ENCODE data around the gene EAPP.

DNA sequence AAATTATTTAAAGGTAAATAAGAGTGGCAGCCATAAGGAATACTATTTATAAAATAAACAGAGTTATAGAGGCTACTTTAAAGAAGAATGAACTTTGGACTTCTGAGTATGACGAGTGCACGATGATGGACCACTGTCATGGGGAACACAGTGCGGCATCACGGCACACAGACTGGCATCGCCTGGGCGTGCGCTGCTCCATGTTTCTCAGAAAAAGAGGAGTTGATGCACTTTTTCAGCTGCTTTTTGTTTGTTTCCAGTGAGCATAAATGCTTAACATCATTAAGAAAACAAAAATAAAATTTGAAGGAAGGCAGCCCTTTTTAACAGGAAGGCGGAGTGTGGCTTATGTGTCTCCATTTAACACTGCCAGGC is 23.3 kb upstream of the EAPP start:
- TF ChIP-seq, protein P1, sequence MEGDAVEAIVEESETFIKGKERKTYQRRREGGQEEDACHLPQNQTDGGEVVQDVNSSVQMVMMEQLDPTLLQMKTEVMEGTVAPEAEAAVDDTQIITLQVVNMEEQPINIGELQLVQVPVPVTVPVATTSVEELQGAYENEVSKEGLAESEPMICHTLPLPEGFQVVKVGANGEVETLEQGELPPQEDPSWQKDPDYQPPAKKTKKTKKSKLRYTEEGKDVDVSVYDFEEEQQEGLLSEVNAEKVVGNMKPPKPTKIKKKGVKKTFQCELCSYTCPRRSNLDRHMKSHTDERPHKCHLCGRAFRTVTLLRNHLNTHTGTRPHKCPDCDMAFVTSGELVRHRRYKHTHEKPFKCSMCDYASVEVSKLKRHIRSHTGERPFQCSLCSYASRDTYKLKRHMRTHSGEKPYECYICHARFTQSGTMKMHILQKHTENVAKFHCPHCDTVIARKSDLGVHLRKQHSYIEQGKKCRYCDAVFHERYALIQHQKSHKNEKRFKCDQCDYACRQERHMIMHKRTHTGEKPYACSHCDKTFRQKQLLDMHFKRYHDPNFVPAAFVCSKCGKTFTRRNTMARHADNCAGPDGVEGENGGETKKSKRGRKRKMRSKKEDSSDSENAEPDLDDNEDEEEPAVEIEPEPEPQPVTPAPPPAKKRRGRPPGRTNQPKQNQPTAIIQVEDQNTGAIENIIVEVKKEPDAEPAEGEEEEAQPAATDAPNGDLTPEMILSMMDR (conservative IDR thresholded peaks at IDR 0.05), result no peak
- no peak for TF ChIP-seq EZH2 (IDR thresholded peaks at IDR 0.05; ENCODE audit: low read depth)

All from PC-9 (cell line).